Fibroblast of skin of back (primary cell): Measurements from ENCODE around the gene EPO.
"Not testable (repeated sequence)": the region's sequence is repeated elsewhere in the genome, so short reads cannot be mapped to it uniquely, and the experiment has no call there.

Source experiments
- DNase-seq: peaks from one replicate; pipeline ENCODE4 v3.0.0-alpha.2; 2013

The EPO gene

DNA sequence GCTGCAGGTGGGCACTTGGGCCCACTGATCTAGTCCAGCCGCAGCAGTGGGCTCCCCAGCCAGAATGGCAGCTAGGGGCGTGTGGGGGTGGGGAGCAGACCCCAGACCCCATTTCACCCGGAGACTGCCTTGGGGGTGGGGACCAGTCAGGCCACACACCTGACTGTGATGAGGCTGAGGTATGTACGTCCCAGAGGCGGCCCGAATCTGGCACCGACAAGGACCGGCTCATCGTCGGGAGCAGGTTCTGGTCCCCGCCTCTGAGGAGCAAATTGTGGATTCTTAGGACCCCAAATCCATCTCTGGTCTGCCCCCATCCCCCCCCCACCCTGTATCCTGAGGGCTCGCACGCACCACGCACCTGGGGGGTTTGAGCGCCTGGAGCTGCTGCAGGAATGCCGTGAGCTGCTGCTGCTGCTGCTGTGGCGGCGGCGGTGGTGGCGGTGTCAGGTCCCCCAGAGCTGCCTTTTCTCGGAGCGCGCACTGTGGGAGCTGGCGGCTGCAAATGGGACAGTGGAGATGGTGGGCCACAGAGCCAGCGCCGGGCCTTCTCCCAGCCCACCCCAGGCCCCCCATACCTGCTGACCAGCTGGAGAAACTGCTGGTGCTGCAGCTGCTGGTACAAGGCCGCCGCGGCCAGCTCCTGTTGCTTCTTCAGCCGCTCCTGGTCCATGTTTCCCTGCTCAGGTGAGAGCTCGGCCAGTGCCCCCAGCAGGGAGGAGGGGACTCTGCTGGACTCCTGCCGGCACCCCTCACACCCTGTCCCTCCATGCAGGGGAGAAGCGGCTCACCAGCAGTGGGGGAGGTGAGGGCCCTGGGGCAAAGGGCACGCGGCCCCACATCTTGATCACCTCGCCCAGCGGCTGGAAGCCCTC, 36.4 kb upstream of the EPO start:
- no peak for DNase-seq

- no peak for DNase-seq
These were observed 35.7 kb upstream of the EPO start for GRCh38 chr7:100684534-100685042.

- no peak for DNase-seq
These were observed 35.1 kb upstream of the EPO start for GRCh38 chr7:100685049-100685605.

DNA sequence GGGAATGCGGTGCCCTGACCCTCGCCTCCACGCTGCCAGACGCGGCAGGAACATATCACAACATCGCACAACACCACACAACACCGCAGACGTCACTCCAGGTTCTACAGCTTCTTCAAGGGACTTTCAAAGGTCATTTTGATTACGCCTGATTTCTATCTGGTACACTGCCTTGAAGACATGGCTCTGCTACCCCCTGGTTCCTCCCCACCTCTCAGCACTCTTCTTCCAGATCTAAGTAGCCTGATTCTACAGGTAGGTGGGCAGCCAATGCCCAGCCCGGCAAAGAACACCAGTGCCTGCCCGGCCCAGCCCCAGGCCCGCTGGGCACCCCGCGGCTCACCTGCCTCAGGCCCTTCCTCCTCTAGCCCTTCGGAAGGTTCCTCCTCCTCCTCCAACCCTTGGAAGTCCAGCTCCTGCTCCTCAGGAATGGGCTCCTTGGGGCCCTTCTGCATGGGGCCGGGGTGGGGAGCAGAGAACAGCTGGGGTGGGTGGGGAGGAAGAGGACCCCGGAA, 34.6 kb upstream of the EPO start:
- DNase-seq = no peak

- no peak for DNase-seq
These were observed 34.0 kb upstream of the EPO start for GRCh38 chr7:100686201-100686821.

GRCh38 chr7:100686822-100687211, 33.5 kb upstream of the EPO start:
- no peak for DNase-seq

DNA sequence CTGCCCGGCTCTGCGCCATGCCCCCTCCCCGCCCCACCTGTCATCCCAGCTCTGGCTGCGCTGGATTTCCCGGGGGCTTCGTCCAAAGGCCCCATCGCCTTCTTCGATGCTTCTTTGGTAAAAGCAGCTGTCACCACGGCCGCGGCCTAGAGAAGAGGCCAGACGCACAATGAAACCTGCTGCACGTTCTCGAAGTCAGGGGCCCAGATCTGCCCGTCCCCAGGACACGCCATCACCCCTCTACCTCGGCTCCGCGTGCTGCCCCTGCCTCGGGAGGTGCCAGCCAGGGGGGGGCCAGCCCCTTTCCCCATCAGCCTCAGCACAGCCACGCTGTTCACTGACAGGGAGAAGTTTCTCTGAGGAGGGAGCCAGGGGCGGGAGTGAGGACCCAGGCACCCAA, 33.0 kb upstream of the EPO start:
- no peak for DNase-seq

DNA sequence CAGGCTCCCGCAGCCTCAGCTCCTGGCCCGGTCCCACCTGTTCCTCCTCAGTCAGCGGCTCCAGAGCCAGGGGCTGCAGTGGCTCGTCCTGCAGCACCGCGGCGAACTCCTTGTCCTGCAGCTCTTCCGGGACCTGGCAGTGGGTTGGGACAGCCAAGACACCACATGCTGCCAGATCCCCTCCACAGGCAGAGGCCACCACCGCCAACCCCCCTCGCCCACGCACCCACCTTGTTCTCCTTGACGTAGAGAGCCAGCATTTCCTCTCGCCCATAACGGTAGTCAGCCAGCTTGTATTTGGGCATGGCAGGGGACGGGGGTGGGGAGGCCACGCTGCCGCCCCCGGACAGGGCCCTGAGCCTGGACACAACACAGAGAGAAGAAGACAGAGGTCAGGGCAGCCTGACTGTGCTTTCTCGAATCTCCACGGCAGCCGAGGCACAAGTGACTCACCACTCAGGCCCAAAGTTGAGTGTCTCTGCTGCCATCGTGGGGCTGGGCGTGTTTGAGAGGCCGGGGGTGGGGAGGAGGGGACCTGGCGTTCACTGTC, 32.4 kb upstream of the EPO start:
- no peak for DNase-seq

- DNase-seq = no peak
These were observed 31.9 kb upstream of the EPO start for GRCh38 chr7:100688326-100688860.

GRCh38 chr7:100689230-100690135, 30.8 kb upstream of the EPO start:
- no peak for DNase-seq

DNA sequence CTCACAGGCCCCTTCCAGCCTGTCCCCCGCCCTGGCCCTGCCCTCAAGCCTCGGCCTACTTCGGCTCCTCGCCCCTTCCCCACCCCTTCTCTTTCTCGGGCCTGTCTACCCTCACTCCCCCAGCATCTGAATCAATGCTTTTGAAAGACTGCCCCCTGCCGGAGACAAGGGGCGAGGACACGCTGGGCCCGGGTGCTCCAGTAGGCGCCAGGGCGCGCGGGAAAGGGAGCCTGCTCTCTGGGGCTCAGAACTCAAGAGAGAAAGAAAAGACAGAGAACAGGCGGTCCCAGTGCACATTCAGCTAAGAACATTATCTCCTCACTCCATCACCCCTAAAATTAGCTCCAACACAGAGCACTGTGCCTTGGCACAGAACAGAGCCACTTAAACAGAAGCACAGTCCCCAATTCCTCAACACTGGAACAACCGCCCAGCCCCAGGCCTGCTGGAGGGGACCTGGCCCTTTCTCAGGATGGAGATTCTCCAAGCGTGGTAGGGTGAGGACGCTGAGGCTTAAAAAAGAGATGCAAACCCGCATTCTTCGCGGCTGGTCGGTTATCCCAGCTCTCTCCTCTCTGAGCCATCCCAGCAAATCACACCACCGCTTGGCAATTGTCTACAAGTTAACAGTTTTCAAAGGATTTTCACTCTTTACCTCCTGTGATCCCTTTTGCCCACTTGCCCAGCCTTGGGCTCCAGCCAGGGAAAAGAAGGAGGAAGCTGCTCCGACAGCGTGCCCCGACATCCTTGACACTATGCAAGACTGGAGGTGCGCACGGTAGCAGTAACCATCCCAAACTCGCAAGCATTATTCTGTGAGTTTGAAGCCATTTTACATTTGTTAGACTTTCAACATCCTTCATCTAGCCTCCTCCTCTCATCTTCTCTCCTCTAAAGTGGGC, 28.3 kb upstream of the EPO start:
- DNase-seq = peak; percentile 67

DNA sequence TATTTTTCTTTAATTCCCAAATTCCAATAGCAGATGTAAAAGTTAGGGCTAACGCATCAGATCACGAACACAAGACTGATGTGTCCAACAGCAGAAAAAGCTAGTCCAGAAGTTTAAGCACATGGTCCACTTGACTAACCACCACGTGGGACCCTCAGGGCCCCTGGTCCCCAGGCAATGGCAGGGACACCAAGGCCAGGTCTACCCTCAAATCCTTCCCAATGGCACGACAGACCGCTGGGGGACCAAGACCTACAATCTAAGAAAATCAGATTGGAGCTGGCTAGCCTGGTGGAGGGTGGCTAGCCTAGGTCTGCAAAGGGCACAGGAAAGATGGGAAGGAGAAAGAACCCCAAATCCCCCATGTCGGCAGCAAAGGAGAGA, 27.7 kb upstream of the EPO start:
- no peak for DNase-seq

DNA sequence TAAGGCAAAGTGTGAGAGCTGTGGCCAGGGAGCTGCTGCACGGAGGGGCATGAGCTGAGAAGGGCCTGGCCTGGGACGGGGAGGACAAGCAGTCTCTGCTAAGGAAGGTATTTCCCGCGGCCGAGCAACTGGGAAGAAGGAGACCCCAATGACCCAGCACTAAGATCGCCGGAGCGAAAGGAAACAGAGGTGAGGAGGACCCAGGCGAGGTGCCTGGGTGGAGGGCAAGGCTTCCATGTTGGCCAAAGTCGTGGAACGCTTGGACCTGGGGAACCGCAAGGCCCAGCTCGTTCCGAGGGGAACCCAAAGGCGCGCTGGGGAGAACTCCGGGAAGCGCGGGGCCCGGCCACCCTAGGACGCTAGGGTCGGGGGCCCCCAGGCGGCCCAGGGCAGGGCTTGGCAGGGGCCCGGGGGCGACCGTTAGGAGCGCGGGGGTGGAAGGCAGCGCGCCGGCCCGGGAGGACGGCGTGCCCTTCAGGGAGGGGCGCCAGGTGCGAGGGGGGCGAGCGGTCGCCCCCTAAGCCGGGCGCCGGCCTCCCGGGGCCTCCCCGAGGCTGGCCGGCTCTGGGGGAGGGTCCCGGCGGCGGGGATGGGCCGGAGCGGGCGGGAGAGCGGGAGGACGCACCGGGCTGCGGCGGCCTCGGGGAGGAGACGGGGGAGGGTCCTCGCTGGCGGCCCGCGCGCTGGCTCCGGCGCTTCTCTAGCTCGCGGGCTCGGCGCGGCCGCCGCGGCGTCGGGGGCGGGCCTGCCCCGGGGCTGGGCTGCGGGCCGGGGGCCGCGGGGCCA, 26.8 kb upstream of the EPO start:
- DNase-seq = no peak

DNA sequence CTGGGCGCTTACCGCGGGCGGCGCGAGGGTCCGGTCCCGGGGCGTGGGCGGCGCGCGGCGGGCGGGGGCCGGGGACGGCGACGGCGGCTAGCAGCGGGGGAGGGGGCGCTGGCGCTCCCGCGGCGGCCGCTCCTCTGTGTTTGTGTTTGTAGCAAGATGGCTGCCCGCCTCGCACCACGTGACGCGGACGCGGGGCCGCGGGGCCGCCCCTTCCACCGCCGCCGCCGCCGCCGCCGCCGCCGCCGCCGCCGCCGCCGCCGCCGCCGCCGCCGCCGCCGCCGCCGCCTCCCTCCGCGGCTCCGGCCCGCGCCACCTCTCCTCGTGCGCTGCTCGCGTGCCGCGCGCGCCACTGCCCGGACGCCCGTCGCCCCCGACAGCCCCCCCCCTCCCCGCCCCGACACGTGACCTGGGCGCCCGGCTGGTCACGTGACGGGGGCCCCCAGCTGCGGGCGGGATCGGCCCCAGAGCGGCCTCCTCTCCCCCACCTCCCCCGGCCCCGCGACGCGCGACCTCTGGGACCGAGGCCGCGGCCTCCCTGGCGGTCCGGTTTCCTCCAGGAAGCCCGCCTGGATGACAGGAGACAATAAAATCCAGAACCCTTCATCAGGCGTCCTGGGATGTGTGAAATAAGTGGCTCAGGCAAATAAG, 26.0 kb upstream of the EPO start, which contains the start of gene GIGYF1:
GIGYF1 (minus strand) TSS at position 153 of the 648 bp plus-strand sequence. CDS start 6,012 bp downstream, outside the sequence.
- DNase-seq = peak; percentile 68

DNA sequence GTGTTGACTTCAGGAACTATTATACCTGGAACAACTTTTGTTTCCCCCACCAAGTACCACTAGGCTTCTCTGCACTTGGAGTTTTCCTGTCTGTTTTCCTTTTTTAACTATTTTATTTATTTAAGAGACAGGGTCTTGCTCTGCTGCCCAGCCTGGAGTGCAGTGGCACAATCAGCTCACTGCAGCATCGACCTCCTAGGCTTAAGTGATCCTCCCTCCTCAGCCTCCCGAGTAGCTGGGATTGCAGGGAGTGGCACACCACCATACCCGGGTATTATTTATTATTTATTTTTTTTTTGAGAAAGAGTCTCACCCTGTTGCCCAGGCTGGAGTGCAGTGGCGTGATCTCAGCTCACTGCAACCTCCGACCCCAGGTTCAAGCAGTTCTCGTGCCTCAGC, 24.1 kb upstream of the EPO start:
- no peak for DNase-seq

DNA sequence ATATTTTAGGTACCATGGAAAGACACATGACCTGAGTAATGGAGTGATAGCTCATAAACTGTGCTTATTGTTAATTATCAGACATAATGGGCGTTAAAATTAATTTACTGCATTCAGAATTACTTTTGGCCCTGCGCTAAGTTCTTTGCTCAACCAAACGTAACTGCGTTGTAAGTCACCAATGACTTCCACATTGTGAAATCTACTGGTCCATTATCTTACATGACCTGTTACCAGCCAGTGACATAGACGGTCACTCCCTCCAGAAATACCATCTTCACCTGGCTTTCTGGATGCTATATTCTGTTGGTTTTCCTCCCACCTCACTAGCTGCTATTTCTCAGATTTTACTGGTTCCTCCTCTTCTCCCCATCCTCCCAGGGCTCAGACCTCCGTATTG, 21.2 kb upstream of the EPO start:
- no peak for DNase-seq

GRCh38 chr7:100701089-100701488, 19.2 kb upstream of the EPO start:
- not testable (repeated sequence) for DNase-seq

DNA sequence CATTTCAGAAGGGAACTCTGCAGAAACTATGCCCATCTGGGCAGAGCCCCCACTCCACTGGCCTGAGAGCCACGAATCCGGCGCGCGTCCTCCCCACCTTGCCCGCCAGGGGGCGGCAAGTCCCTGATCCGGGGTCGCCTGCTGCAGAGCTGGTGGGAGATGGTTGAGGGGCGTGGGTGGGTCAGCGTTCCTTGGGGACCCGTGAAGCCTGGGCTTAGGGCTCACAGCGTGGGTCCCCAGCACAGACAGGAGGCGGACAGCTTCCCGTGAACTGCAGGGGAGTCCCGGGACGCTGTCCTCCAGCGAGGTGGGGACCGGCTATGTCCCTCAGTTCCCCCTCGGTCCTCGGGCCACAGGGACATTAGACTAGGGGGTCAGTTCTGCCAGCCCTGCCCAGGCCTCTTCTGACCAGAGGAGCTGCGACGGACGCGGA, 14.9 kb upstream of the EPO start:
- peak; percentile 66 for DNase-seq
